Measurements from ENCODE around the gene WNT10A.
"Not testable (repeated sequence)": the region's sequence is repeated elsewhere in the genome, so short reads cannot be mapped to it uniquely, and the experiment has no call there.

The WNT10A gene

DNA sequence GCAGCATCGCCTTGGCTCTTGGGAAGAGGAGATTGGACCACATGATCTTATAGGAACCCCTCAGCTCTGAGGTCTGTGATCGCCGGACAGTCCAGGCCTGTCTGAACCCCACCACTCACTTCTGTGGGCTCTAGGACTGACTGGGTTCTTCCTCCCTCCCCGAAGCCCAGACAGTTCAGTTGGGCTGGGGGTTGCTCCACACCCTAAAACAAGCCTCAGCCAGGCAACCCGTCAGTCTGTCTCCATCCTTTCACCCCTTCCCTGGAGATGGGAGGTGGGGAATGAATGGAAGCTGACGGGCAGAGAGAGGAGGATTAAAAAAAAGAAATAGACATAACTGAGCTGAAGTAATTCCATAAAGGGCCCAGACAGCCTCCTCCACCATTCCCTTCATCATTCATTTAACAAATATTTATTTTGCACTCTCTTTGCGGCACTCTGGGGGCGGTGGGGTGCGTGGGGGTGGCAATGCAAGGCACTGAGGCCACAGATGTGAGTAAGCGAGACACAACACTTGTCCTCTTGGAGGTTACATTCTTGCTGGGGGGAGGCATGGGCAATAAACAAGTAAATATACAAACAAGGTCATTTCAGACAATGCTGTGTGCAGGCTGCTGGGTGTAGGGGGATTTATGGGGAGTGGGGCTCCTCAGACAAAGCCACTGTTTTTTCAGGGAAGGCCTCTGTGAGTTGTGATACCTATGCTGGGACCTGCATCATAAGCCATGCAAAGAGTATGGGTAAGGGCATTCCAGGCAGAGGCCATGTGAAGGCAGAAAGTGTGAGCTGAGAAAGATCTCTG lies 12.9 kb downstream of the WNT10A start:
- DNase-seq (ENCODE audit: low spot score), result peak; percentile 9

DNA sequence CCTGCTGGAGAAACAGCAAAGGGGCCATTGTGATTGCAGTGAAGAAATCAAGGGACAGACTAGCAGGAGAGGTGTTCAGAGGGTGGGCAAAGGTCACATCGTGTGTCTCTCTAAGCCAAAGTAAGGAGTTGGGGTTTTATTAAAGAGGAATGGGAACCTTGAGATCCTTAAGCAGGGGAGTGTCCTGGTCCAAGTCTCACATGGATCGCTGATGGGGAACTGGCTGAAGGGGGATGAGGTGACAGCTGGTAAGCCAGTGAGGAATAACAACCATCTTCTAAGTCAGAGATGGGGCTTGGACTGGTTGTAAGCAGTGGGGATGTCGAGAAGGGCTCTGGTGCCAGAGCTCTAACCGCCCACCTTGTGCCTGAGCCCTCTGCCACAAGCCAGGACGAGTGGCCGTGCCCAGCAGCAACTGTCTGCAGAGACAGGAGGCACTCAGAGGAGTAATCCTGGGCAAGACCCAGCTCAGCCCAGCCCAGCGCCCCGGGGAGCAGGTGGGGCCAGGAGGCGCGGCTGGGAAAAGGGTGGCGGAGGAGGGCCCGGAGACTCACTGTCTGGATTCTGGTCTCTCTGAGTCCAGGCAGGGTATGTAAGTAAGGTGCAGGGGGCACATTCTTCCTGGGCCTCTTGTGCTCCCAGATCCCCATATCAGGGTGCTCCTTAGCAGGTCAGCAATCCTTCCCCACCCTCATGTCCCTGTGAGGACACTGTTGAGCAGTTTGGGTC lies 13.7 kb downstream of the WNT10A start:
- DNase-seq (ENCODE audit: low spot score), result no peak

- DNase-seq (ENCODE audit: low spot score), result no peak
Observed at GRCh38 chr2:218894880-218895157, 14.2 kb downstream of the WNT10A start.

- no peak for DNase-seq (ENCODE audit: low spot score)
Observed at GRCh38 chr2:218895326-218895725, 14.7 kb downstream of the WNT10A start.

DNA sequence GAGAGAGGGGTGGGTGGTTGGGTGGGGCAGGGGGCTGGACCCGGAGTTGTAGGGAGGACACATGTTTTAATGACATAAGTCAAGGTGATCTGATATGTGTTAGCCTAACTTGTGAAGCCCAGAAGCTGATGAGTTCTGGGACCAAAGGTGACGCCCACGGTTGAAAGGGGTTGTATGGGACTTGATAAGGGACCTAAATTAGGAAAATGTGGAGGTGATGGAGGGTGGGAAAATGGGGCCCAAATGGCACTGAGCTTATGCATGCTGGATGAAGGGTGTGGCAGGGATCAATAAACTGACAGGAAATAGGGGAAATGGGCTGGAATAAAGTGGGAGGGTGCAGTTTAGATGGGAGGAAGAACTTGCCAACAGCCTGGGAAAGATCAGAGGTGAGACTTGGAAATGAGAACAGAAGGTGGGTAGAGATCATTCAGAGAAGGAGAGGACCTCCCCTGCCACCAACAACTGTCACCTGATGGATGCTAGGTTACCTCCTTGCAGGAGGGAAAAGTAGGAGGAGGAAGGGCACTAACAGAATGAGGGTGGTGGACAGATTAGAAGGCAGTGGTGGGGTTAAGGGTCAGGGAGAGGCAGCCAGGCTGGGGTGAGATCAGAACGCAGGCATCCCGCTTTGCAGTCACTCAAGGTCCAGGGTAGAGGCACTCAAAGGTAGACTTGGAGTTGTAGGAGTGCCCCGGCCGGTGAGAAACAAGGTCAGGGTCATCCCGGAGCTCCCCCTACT lies 15.3 kb downstream of the WNT10A start:
- no peak for DNase-seq (ENCODE audit: low spot score)

GRCh38 chr2:218896501-218897393 lies 16.1 kb downstream of the WNT10A start:
- DNase-seq (ENCODE audit: low spot score), result peak; percentile 22

DNA sequence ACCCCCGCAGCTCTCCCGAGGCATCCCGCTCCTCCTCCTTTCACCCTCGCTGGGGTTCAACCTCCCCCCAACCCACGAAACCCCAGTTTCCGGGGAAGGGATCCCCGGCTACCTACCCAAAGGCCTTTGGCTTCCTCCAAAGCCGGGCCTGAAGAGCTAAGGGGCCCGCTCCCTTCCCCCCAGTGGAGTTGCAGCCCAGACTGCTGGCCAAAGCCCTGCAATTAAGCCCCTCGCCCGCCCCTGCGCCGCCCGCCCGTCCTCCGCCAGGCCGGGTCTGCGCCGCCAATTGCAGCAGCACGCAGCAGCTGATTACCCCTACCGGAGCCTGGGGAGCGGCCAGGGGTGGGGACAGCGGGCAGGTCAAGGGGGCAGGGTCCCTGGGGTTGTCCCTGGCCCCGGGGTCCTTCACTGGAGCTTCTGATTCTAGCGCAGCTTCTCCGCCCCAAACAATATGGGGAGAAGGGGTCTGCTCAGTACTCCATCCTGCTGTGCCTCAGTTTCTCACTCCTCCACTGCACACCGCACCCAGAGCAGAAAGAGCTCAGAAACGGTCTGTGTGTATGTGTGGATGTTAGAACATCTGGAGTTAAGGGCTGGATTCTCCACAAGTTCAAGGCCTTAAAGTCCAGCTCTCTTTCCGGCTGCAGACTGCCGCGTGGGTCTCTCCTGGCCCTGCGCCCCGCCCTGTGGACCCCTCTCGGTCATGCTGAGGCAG lies 16.9 kb downstream of the WNT10A start:
- DNase-seq (ENCODE audit: low spot score), result no peak

DNA sequence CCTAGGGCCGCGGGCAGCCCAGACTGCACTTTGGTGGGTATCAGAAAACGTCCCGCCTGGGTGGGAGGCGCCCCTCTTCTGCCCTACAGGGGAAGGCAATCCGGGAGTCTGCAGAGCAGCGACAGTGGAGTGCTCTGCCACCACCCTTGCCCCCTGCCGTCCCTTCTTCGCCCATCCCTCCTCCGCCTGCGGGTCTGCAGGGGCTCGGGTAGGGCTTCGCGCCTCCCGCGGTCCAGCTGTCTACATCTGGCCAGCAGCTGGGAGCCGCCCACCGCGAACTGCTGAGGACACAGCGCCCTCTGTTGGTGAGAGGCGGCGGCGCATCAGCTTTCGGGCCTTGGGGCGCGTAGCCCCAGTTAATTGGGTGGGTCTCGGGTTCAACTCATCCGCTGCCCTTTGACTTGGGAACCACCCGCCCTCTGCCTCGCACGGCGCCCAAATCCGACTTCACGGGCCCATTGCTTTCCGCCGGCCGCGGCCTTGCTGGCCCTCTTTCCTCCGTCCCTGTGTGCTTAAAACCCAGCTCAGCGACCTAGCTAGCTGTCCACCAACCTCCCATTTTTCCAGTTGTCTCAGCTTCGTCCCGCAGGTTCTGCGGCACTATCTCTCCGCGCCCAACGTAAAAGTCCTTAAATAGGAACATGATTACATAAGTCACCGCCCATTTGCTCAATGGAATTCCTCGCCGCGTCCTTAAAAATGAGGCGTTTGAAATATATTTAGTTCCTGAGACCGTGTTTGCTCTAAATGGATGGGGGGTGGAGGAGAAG lies 17.6 kb downstream of the WNT10A start:
- peak; percentile 90 for DNase-seq (ENCODE audit: low spot score)

DNA sequence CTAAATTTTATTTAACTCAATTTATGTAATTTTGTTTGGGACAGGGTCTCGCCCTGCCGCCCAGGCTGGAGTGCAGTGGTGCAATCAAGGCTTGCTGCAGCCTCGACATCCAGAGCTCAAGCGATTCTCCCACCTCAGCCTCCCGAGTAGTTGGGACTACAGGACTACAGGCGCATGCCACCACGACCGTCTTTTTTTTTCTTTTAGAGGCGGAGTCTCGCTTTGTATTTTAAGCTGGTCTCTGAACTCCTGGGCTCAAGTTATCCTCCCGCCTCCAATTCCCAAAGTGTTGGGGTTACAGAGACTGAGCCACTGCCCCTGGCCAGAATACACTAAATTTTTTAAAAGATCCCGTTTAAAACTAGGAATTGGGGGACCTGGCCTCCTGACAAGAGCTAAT lies 18.5 kb downstream of the WNT10A start:
- no peak for DNase-seq (ENCODE audit: low spot score)

DNA sequence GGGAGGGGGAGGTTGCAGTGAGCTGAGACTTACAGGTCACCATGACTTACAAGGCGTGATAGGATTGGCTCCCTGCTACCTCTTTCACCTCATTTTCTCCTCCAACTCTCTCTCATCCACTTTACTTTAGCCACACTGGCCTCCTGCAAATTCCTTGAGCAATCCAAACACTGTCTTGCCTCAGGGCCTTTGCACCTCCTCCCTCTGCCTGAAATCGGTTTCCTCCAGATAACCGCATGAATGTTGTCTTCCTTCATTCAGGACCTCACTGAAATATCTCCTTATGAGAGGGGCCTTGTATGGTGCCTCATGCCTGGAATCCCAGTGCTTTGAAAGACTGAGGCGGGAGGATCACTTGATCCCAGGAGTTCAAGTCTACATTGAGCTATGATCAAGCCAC lies 21.8 kb downstream of the WNT10A start:
- DNase-seq (ENCODE audit: low spot score), result no peak

- no peak for DNase-seq (ENCODE audit: low spot score)
Observed at GRCh38 chr2:218904176-218904575, 23.5 kb downstream of the WNT10A start.

- peak; percentile 95 for DNase-seq (ENCODE audit: low spot score)
Observed at GRCh38 chr2:218908721-218909619, 28.3 kb downstream of the WNT10A start.

GRCh38 chr2:218910741-218911140 lies 30.1 kb downstream of the WNT10A start:
- no peak for DNase-seq (ENCODE audit: low spot score)

GRCh38 chr2:218920504-218920903 lies 39.9 kb downstream of the WNT10A start:
- DNase-seq (ENCODE audit: low spot score), result no peak

- no peak for DNase-seq (ENCODE audit: low spot score)
Observed at GRCh38 chr2:218924757-218925156, 44.1 kb downstream of the WNT10A start.

GRCh38 chr2:218925434-218925833 lies 44.8 kb downstream of the WNT10A start:
- DNase-seq (ENCODE audit: low spot score), result no peak

DNA sequence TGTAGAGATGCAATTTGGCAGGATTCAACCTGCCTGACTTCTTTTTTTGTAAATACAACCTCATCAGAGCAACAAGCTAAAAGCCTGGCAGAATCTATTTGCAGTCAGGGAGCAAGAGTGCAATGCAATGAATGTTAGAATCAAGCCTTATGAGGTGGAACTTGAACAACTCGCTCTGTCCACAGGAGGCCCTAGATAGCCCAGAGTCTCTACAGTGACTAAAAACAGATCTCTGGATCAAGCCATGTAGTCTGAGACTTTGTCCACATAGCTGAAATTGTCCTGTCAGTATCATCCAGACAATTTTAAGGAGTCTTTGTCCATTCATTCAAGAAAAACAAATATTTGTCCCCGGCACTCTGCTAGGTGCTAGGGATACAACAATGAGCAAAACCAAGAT lies 46.8 kb downstream of the WNT10A start:
- DNase-seq (ENCODE audit: low spot score), result no peak

GRCh38 chr2:218927876-218928275 lies 47.2 kb downstream of the WNT10A start:
- DNase-seq (ENCODE audit: low spot score), result no peak

DNA sequence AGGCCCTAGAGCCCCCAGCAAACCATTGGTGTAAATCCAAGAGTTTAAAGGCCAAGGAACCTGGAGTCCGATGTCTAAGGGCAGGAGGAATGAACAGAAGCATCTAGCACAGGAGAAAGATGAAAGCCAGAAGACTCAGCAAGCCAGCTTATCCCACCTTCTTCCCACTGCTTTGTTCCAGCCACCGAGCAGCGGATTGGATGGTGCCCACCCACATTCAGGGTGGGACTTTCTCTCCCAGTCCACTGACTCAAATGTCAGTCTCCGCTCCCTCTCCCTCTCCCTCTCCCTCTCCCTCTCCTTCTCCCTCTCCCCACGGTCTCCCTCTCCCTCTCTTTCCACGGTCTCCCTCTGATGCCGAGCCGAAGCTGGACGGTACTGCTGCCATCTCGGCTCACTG lies 49.8 kb downstream of the WNT10A start:
- not testable (repeated sequence) for DNase-seq (ENCODE audit: low spot score)

- not testable (repeated sequence) for DNase-seq (ENCODE audit: low spot score)
Observed at GRCh38 chr2:218931751-218932150, 51.1 kb downstream of the WNT10A start.
